Neural cell (in vitro differentiated cells): Measurements from ENCODE around the gene PSMB4.

Source experiments
- EP300 ChIP-seq: fragments of 450-650 bp; conservative IDR thresholded peaks from 2 replicates; pipeline ENCODE4 v1.6.1; 2014; ENCODE audit warnings: antibody characterized with exemption, mild to moderate bottlenecking, moderate library complexity; ENCODE audit not compliant: poor library complexity, severe bottlenecking
- EZH2 ChIP-seq: fragments of 200-600, 300-800 bp; shearing (Covaris generic), sonication (generic); IDR thresholded peaks from 2 replicates; pipeline ENCODE4 v1.6.1; 2014; ENCODE audit warnings: antibody characterized with exemption, low read length, borderline replicate concordance, mild to moderate bottlenecking; ENCODE audit not compliant: insufficient read depth, poor library complexity, severe bottlenecking
- TF ChIP-seq, protein P1 (sequence below): fragments of 450-650 bp; IDR thresholded peaks from 2 replicates; pipeline ENCODE4 v1.5.1; 2014; ENCODE audit warnings: antibody characterized with exemption, mild to moderate bottlenecking, moderate library complexity; ENCODE audit not compliant: poor library complexity, severe bottlenecking

DNA sequence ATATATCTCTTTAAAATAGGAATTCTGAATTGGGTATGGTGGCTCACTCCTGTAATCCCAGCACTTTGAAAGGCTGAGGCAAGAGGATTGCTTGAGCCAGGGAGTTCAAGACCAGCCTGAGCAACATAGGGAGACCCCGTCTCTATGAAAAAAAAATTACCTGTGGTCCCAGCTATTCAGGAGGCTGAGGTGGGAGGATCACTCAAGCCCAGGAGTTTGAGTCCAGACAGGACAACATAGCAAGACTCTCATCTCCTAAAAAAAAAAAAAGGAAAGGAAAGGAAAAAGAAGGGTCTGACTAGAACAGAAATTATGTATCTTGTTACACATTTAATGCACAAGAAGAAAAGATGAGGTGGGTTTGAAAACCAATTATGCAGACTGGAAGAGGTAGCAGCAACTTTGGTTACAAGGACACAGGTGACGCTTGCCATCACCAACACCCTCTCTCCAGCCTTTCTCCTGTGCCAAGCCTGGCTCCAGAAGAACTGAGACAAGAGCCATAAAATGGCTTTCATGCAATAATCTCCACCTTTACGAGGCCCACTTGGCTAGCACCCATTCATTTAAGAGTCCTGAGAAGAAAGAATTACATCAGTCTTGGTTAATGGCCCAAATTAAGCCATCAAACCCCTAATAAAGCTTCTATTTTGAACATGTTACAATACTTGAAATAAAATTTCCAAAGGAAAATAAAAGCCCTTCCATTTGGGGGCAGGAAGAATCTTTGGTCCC is 22.1 kb upstream of the PSMB4 start:
- TF ChIP-seq EZH2 (no peak), EP300 (no peak)
- TF ChIP-seq, protein P1, sequence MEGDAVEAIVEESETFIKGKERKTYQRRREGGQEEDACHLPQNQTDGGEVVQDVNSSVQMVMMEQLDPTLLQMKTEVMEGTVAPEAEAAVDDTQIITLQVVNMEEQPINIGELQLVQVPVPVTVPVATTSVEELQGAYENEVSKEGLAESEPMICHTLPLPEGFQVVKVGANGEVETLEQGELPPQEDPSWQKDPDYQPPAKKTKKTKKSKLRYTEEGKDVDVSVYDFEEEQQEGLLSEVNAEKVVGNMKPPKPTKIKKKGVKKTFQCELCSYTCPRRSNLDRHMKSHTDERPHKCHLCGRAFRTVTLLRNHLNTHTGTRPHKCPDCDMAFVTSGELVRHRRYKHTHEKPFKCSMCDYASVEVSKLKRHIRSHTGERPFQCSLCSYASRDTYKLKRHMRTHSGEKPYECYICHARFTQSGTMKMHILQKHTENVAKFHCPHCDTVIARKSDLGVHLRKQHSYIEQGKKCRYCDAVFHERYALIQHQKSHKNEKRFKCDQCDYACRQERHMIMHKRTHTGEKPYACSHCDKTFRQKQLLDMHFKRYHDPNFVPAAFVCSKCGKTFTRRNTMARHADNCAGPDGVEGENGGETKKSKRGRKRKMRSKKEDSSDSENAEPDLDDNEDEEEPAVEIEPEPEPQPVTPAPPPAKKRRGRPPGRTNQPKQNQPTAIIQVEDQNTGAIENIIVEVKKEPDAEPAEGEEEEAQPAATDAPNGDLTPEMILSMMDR, result no peak
